ENCODE measurements around the gene GPER1. TPM values are rescaled to one million over a fixed set of nuclear protein-coding genes. Genes with fewer than 3 reads are reported as not detected.

Gene GPER1
- total and polyA plus RNA-seq, 2 donors (not counting 3 experiments of a cell fraction or from before 2014, with no cell fraction given), result 0.77 to 2.3 TPM

DNA sequence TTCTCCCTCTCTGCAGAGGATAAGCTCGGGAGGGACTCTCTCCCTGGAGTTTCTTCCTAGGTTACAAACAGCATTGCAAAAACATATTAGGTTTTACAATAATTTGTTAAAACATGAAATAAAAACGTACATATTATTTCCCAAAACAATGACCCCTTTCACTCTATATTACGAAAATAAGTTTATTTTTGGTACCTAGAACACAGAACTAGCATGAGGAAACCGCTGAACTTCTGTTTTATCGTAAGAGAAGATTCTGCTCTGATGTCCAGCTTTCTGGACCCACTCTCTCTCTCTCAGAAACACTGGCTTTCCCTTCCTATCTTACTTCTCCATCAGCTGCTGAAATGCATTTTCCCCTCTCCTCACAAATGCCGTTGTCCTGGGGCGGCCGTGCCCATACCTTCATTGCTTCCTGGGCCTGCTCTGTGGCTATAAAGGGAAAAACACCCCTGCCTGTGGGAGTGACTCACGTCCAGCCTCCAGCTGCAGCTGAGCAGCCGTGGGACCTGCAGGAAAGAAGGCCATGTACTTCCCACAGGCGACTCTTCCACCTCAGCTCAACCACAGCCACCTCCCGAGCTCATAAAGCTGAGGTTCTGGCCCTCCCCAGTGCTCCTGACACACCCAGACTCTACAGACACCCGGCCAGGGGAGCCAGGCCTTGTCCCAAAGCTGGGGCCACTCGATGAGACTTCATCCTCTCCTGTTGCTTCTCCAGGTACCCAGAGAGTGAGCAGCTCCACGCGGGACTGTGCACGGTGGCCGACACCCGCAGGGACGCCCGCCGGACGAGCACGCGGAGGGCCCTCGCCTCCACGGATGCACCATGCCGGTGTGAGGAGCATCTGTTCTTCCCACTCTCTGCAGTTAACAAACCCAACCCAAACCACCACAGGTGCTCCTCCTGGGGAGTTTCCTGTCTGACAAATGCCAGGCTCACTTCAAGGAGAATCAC lies 3.1 kb downstream of the GPER1 start:
- Histone ChIP-seq H3K4me2 (ENCODE audit: insufficient read depth, low read length) (no peak overlapping the region), H3K4me1 (ENCODE audit: control insufficient read depth, extremely low read depth, insufficient read depth, low read length) (peaks cover 15% of the 10 kb centered on the region), H3K36me3 (ENCODE audit: control insufficient read depth in 2 of 2, extremely low read depth in 1 of 2, insufficient read depth in 2 of 2, low read length in 2 of 2) (peaks cover 0 to 2% of the 10 kb centered on the region in 2 experiments), H3K27ac (ENCODE audit: insufficient read depth, low read depth, low read length) (no peak overlapping the region), H3K27me3 (ENCODE audit: control insufficient read depth in 2 of 2, insufficient read depth in 2 of 2, low read length in 2 of 2) (no peaks in the 10 kb centered on the region), H4K20me1 (replicated peaks; ENCODE audit: control insufficient read depth, extremely low read depth, insufficient read depth, low read length) (no peaks in the 10 kb centered on the region), H3K79me2 (ENCODE audit: control insufficient read depth, insufficient read depth, low read length) (no peaks in the 10 kb centered on the region), H3K9me3 (replicated peaks; ENCODE audit: control insufficient read depth, insufficient read depth, low read length) (no peaks in the 10 kb centered on the region), H2AFZ (ENCODE audit: low read depth, low read length) (no peak overlapping the region), H3K9me1 (replicated peaks; ENCODE audit: control insufficient read depth, extremely low read depth, insufficient read depth, low read length) (no peaks in the 10 kb centered on the region), H3K9ac (replicated peaks; ENCODE audit: extremely low read depth, insufficient read depth, low read length) (no peak overlapping the region), H3K4me3 (replicated peaks in 1 of 3; ENCODE audit: insufficient read depth in 1 of 3, low read depth in 1 of 3, low read length in 3 of 3) (no peak overlapping the region)
- dilution Hi-C loops (cut with MboI; ENCODE audit: extremely low pct_ligation_motif_present, low sequenced_read_pairs) (no loop called here), intact Hi-C loops (cut with micrococcal nuclease) (no loop called here)
- CTCF ChIA-PET, result interaction anchor here (1.1 to 1.7 kb wide), 3 partner anchors 25 to 48 kb away, joined by 3 to 10 read pairs (median 4); no protein-coding TSS in a partner anchor
- BruUV-seq (replicated peaks), result no TSS peak
- DNase-seq (ENCODE audit: low read depth, low spot score) (no peak), FAIRE-seq (no peak)
- POLR2A ChIA-PET, result no interaction called here
- TF ChIP-seq, protein P1, sequence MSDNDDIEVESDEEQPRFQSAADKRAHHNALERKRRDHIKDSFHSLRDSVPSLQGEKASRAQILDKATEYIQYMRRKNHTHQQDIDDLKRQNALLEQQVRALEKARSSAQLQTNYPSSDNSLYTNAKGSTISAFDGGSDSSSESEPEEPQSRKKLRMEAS (IDR thresholded peaks at IDR 0.05; ENCODE audit: insufficient read depth, insufficient read length), result no peak
- TF ChIP-seq POLR2AphosphoS5 (IDR thresholded peaks at IDR 0.05; ENCODE audit: insufficient read depth, low read depth, low read length) (no peak), MYC (IDR thresholded peaks at IDR 0.05; ENCODE audit: low read depth, low read length) (no peak), CTCF (IDR thresholded peaks at IDR 0.05; ENCODE audit: extremely low read depth in 1 of 2, insufficient read depth in 1 of 2, low read depth in 1 of 2, low read length in 2 of 2) (no peak), GATA2 (IDR thresholded peaks at IDR 0.05; ENCODE audit: insufficient read depth, insufficient read length, low read depth, low read length) (no peak), POLR2A (IDR thresholded peaks at IDR 0.05; ENCODE audit: low read depth, low read length) (no peak), EZH2 (IDR thresholded peaks at IDR 0.05; ENCODE audit: borderline replicate concordance, low read depth, low read length, severe bottlenecking) (no peak), JUN (IDR thresholded peaks at IDR 0.05; ENCODE audit: borderline replicate concordance, insufficient read depth, insufficient read length, low read depth) (no peak), FOS (IDR thresholded peaks at IDR 0.05; ENCODE audit: borderline replicate concordance, insufficient read depth, low read length) (no peak)
